H1 (cell line): ENCODE results near the gene SNTG2. TPM values are rescaled to one million over a fixed set of nuclear protein-coding genes. Genes with fewer than 3 reads are reported as not detected.

Experiments used
- ATF3 ChIP-seq: IDR thresholded peaks from 2 replicates; pipeline ENCODE4 v1.6.1; 2011; ENCODE audit warnings: low read depth, mild to moderate bottlenecking, low read length; ENCODE audit not compliant: insufficient read depth
- CHD7 ChIP-seq: fragments of 300-600 bp; sonication (generic); IDR thresholded peaks from 2 replicates; pipeline ENCODE4 v1.7.1; 2012; ENCODE audit warnings: low read length, moderate library complexity, mild to moderate bottlenecking, inconsistent platforms; ENCODE audit not compliant: insufficient replicate concordance
- GABPA ChIP-seq: IDR thresholded peaks from 2 replicates; pipeline ENCODE4 v1.6.1; 2011; ENCODE audit warnings: mild to moderate bottlenecking, low read length, moderate library complexity, borderline replicate concordance; ENCODE audit not compliant: insufficient read depth
- NANOG ChIP-seq: IDR thresholded peaks from 2 replicates; pipeline ENCODE4 v1.6.1; 2011; ENCODE audit warnings: low read length, low read depth, mild to moderate bottlenecking, inconsistent platforms; ENCODE audit not compliant: insufficient read depth, poor library complexity, severe bottlenecking
- POLR2A ChIP-seq, 2 experiments: IDR thresholded peaks; 1 replicate in 1 of 2; 2 replicates in 1 of 2; pipeline ENCODE4 v1.6.1; 2011; ENCODE audit warnings: low read depth in 2 of 2, low read length in 2 of 2, mild to moderate bottlenecking in 2 of 2; ENCODE audit errors: control extremely low read depth in 1 of 2
- polyA plus RNA-seq, 7 experiments: library from polyadenylated mRNA; depleted of rRNA in 3 of 7; stranded (reverse) in 5 of 7; unstranded in 2 of 7; fragments of >200 nt in 5 of 7; fragments of 200-250 nt in 2 of 7; gene quantifications; 1 replicate in 5 of 7; 2 replicates in 1 of 7; 4 replicates in 1 of 7; pipeline versions ENCODE4 v1.2.1 to v1.2.3, GENCODE V29; 2011 to 2013; ENCODE audit warnings: missing spikeins in 2 of 7, mixed read lengths in 2 of 7
- total RNA-seq: library from RNA; stranded (reverse); fragmentation: NEBNext Ultra II Directional; extraction: Animal tissue kit (Norgen Biotek cat#: 25700); gene quantifications from 2 replicates; pipeline ENCODE4 v1.2.1, GENCODE V29; 2021

Gene SNTG2
- total and polyA plus RNA-seq, 2 of the 8 experiments (the other 6 are each of a cell fraction or from before 2014, with no cell fraction given) = 6.6 to 18.1 TPM

GRCh38 chr2:923832-924601 is 26.6 kb upstream of the SNTG2 start (continued):
- no peak for TF ChIP-seq ATF3
- TF ChIP-seq NANOG = no peak
- TF ChIP-seq GABPA = no peak
- TF ChIP-seq POLR2A (IDR thresholded peaks at IDR 0.05; ENCODE audit: control extremely low read depth in 1 of 2, low read depth in 2 of 2, low read length in 2 of 2) = no peak
- no peak for TF ChIP-seq CHD7
